Central memory CD8-positive, alpha-beta T cell (primary cell): ENCODE data around the gene IPO5.
A peak's percentile ranks its signal among the peaks of the same experiment; 100 is the strongest.
"Not testable (repeated sequence)": the region's sequence is repeated elsewhere in the genome, so short reads cannot be mapped to it uniquely, and the experiment has no call there.

ENCODE experiments used
- ATAC-seq: fragments of 150-1000 bp; cut with Tn5 transposase; replicated peaks from 2 replicates; pipeline ENCODE4 v1.10.0; 2022; ENCODE audit warnings: mild to moderate bottlenecking, moderate FRiP score, moderate number of reproducible peaks; ENCODE audit not compliant: poor library complexity, severe bottlenecking; ENCODE audit errors: extremely low read depth
- DNase-seq, 2 donors: peaks; one replicate each; pipeline ENCODE4 v3.0.0; 2021; ENCODE audit warnings: low spot score in 2 of 2
- H3K27ac Mint-ChIP-seq: one replicate; pipeline ENCODE4 v1.8.0; 2022; ENCODE audit warnings: low read depth, mild to moderate bottlenecking, moderate library complexity, mixed read lengths
- H3K27me3 Mint-ChIP-seq: one replicate; pipeline ENCODE4 v1.8.0; 2022; ENCODE audit warnings: mixed read lengths
- H3K36me3 Mint-ChIP-seq: one replicate; pipeline ENCODE4 v1.8.0; 2022; ENCODE audit warnings: mild to moderate bottlenecking, moderate library complexity, mixed read lengths; ENCODE audit not compliant: insufficient read depth
- H3K4me1 Mint-ChIP-seq: one replicate; pipeline ENCODE4 v1.8.0; 2022; ENCODE audit warnings: mixed read lengths
- H3K4me3 Mint-ChIP-seq: one replicate; pipeline ENCODE4 v1.8.0; 2022; ENCODE audit warnings: mild to moderate bottlenecking, moderate library complexity, mixed read lengths
- H3K9me3 Mint-ChIP-seq: one replicate; pipeline ENCODE4 v1.8.0; 2022; ENCODE audit warnings: mixed read lengths

IPO5 gene

GRCh38 chr13:97986835-97987234, 33.4 kb downstream of the IPO5 start:
- no peaks in the 10 kb centered on the region for H3K9me3 Mint-ChIP-seq
- no peak for DNase-seq
- peaks cover 46% of the 10 kb centered on the region for H3K36me3 Mint-ChIP-seq
- H3K4me1 Mint-ChIP-seq: peaks cover 6% of the 10 kb centered on the region
- H3K4me3 Mint-ChIP-seq: no peak overlapping the region
- H3K27ac Mint-ChIP-seq: no peak overlapping the region
- H3K27me3 Mint-ChIP-seq: no peaks in the 10 kb centered on the region
- ATAC-seq: no peak

DNA sequence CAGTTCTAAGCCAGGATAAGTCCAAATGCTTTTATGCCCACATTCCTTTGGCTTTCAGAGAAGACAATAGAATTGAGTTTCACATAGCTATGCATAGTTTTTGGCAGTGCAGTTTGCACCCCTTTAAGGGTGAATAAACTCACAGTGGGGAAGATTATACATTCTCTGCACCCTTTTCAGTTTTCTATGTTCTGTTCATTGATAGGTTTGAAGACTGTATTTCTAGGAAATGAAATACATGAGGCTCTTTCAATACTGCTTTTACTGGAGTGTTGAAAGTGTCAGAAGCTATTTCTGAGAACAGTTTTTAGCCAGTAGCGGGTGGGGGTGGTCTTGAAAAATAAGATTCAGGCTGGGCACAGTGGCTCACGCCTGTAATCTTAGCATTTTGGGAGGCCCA, 46.2 kb downstream of the IPO5 start:
- Mint-ChIP-seq H3K27me3 (no peaks in the 10 kb centered on the region), H3K36me3 (peaks cover 54% of the 10 kb centered on the region), H3K27ac (no peak overlapping the region), H3K9me3 (no peaks in the 10 kb centered on the region), H3K4me1 (no peaks in the 10 kb centered on the region), H3K4me3 (no peak overlapping the region)
- ATAC-seq (no peak), DNase-seq (no peak)

DNA sequence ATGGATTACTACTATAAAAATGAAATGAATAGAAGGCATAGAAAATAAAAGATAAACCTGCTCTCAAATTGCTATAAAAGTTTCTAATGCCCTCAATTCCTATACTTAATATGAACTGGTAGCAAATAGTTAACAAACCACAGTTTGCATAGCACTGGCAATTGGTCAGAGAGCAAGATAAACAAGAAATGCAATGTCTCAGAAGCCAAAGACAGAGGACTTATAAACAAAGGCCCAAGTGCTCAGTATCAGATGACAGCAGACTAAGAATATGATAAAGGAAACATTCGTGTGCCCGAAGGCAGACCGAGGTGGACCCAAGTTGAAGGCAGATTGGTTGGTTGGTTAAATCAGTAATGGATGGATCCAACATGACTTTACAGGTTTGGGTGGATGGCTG, 50.6 kb downstream of the IPO5 start:
- no peak for DNase-seq
- Mint-ChIP-seq H3K27ac (no peak overlapping the region), H3K36me3 (peaks cover 65% of the 10 kb centered on the region)

GRCh38 chr13:98004997-98005396, 51.5 kb downstream of the IPO5 start:
- DNase-seq, H3K9me3 Mint-ChIP-seq, ATAC-seq, H3K27ac Mint-ChIP-seq, H3K4me3 Mint-ChIP-seq, H3K4me1 Mint-ChIP-seq, H3K27me3 Mint-ChIP-seq: not testable (repeated sequence)
- H3K36me3 Mint-ChIP-seq: peaks cover 68% of the 10 kb centered on the region

More for the DNA sequence above, 50.6 kb downstream of the IPO5 start:
- Mint-ChIP-seq H3K27me3 (no peaks in the 10 kb centered on the region), H3K4me1 (no peaks in the 10 kb centered on the region), H3K9me3 (no peaks in the 10 kb centered on the region), H3K4me3 (no peak overlapping the region)
- ATAC-seq: no peak

- peak overlapping the region; percentile 33 for H3K27ac Mint-ChIP-seq
- ATAC-seq (no peak), DNase-seq (no peak)
- no peaks in the 10 kb centered on the region for H3K27me3 Mint-ChIP-seq
- H3K9me3 Mint-ChIP-seq: no peaks in the 10 kb centered on the region
- peaks cover 74% of the 10 kb centered on the region for H3K36me3 Mint-ChIP-seq
- H3K4me1 Mint-ChIP-seq: no peaks in the 10 kb centered on the region
- no peak overlapping the region for H3K4me3 Mint-ChIP-seq
Measured at GRCh38 chr13:98007001-98007400, 53.5 kb downstream of the IPO5 start.

DNA sequence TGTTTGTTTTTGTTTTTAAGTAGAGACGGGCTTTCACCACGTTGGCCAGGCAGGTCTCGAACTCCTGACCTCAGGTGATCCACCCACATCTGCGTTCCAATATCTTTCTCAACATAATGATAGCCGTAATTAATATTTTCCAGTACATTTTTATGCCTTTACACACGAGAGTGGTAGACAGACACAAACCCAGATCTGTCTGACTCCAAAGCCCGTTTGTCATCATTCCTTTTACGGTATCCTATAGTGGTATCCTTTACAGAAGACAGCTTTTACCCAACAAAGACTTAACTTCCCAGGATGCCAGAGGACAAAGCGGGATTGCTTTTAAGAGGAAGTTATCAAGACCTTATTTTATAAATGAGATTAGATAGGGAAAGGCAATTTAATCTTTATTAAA, 59.8 kb downstream of the IPO5 start:
- H3K4me1 Mint-ChIP-seq: no peaks in the 10 kb centered on the region
- no peak for DNase-seq
- H3K36me3 Mint-ChIP-seq: peaks cover 57% of the 10 kb centered on the region

DNA sequence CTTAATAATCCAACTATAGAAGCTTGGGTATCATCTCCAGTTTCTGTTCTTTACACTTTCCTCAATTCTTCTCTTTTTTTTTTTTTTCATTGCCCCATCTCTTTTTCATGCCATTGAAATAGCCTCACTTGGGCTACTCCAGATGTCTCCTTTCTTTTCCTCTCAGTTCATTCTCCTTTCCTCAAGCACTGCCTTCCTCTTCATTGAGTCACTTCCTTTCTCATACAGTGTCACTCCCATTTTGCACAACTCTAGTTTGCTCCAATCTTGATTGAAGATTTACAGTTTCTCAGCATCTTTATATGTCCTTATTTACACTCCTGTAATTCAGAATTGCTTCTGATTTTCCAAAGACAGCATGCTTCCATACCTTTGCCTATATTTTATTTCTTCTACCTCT, 61.3 kb downstream of the IPO5 start:
- Mint-ChIP-seq H3K36me3 (peaks cover 59% of the 10 kb centered on the region), H3K27ac (no peak overlapping the region), H3K4me3 (no peak overlapping the region), H3K9me3 (no peaks in the 10 kb centered on the region), H3K27me3 (no peaks in the 10 kb centered on the region), H3K4me1 (no peaks in the 10 kb centered on the region)
- no peak for ATAC-seq
- no peak for DNase-seq

More for the DNA sequence above, 59.8 kb downstream of the IPO5 start:
- no peak for ATAC-seq
- Mint-ChIP-seq H3K4me3 (no peak overlapping the region), H3K27me3 (no peaks in the 10 kb centered on the region), H3K27ac (no peak overlapping the region), H3K9me3 (no peaks in the 10 kb centered on the region)

GRCh38 chr13:98018293-98018692, 64.8 kb downstream of the IPO5 start:
- Mint-ChIP-seq H3K4me3 (no peak overlapping the region), H3K27me3 (no peaks in the 10 kb centered on the region), H3K27ac (no peak overlapping the region), H3K4me1 (no peaks in the 10 kb centered on the region), H3K36me3 (peaks cover 59% of the 10 kb centered on the region), H3K9me3 (no peaks in the 10 kb centered on the region)
- no peak for DNase-seq
- ATAC-seq: no peak

DNA sequence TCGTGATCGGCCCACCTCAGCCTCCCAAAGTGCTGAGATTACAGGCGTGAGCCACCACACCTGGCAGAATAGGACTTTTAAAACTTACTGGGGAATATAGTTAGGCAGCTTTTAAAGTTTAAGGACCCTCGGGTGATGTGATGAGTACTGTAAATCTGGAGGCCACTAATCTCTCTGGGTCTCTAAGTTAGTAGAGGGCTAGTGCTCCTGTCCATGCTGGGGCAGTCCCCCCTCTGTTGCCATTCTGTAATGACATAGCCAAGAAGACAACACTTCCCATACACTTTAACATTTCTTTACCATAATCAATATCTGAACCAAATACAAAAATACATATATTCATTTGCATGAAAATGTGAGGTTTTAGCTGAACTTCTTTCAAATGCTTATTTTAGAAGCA, 65.7 kb downstream of the IPO5 start:
- no peaks in the 10 kb centered on the region for H3K27me3 Mint-ChIP-seq
- DNase-seq: no peak
- no peak overlapping the region for H3K27ac Mint-ChIP-seq
- H3K36me3 Mint-ChIP-seq: peaks cover 54% of the 10 kb centered on the region
- no peaks in the 10 kb centered on the region for H3K9me3 Mint-ChIP-seq
- ATAC-seq: no peak
- no peaks in the 10 kb centered on the region for H3K4me1 Mint-ChIP-seq
- no peak overlapping the region for H3K4me3 Mint-ChIP-seq

DNA sequence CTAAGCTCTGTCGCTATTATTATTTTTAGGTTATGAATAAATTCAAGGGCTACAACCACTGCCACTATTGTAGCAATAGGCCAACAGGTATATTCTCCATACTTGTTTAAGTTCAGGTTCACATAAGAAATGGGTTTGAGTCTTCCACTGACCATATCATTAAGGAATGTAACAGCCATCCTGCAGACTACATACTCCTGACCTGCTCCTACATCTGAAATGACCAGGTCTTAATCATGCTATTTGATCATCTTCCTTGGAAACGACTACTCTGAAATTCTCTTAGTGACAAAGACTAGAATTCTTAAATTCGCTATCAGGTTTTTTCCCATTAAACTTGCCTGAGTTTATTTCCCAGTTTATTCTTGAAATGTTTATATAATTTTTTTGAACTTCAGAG, 66.8 kb downstream of the IPO5 start:
- DNase-seq: no peak
- no peak for ATAC-seq
- Mint-ChIP-seq H3K9me3 (no peaks in the 10 kb centered on the region), H3K27me3 (no peaks in the 10 kb centered on the region), H3K27ac (no peak overlapping the region), H3K36me3 (peaks cover 48% of the 10 kb centered on the region), H3K4me1 (no peaks in the 10 kb centered on the region), H3K4me3 (no peak overlapping the region)

- no peak for ATAC-seq
- no peak for DNase-seq
- H3K4me1 Mint-ChIP-seq: no peaks in the 10 kb centered on the region
- no peaks in the 10 kb centered on the region for H3K27me3 Mint-ChIP-seq
- H3K4me3 Mint-ChIP-seq: no peak overlapping the region
- H3K27ac Mint-ChIP-seq: no peak overlapping the region
- H3K36me3 Mint-ChIP-seq: peaks cover 39% of the 10 kb centered on the region
- no peaks in the 10 kb centered on the region for H3K9me3 Mint-ChIP-seq
Measured at GRCh38 chr13:98022210-98022609, 68.7 kb downstream of the IPO5 start.

- ATAC-seq (no peak), DNase-seq (no peak)
- Mint-ChIP-seq H3K9me3 (no peaks in the 10 kb centered on the region), H3K27me3 (no peaks in the 10 kb centered on the region), H3K36me3 (peaks cover 16% of the 10 kb centered on the region), H3K4me1 (no peaks in the 10 kb centered on the region), H3K27ac (no peak overlapping the region), H3K4me3 (no peak overlapping the region)
Measured at GRCh38 chr13:98025480-98026025, 72.1 kb downstream of the IPO5 start.

- Mint-ChIP-seq H3K36me3 (peaks cover 13% of the 10 kb centered on the region), H3K27ac (peak overlapping the region; percentile 6), H3K4me1 (no peaks in the 10 kb centered on the region), H3K4me3 (no peak overlapping the region), H3K27me3 (no peaks in the 10 kb centered on the region), H3K9me3 (no peaks in the 10 kb centered on the region)
- no peak for DNase-seq
- no peak for ATAC-seq
Measured at GRCh38 chr13:98026457-98026857, 73.0 kb downstream of the IPO5 start.

- Mint-ChIP-seq H3K27ac (no peak overlapping the region), H3K27me3 (no peaks in the 10 kb centered on the region), H3K4me1 (no peaks in the 10 kb centered on the region), H3K36me3 (peaks cover 2% of the 10 kb centered on the region), H3K4me3 (no peak overlapping the region), H3K9me3 (no peaks in the 10 kb centered on the region)
- ATAC-seq (no peak), DNase-seq (no peak)
Measured at GRCh38 chr13:98032168-98032567, 78.7 kb downstream of the IPO5 start.
